GM23248 (cell line): ENCODE measurements around the gene TBC1D10A. TPM values are rescaled to one million over a fixed set of nuclear protein-coding genes. Genes with fewer than 3 reads are reported as not detected.

Experiments
- DNase-seq: peaks from one replicate; pipeline ENCODE4 v3.0.0-alpha.2; 2015
- H2AFZ ChIP-seq: fragments of 200-600 bp; sonication (generic); 2 replicates; pipeline ENCODE4 v1.6.1; 2016; ENCODE audit warnings: antibody characterized with exemption
- H3F3A ChIP-seq: fragments of 200-600 bp; sonication (generic); 2 replicates; pipeline ENCODE4 v1.6.1; 2016; ENCODE audit warnings: mild to moderate bottlenecking, antibody characterized with exemption, mixed run types; ENCODE audit not compliant: insufficient read depth
- H3K27ac ChIP-seq: fragments of 200-600 bp; sonication (generic); 2 replicates; pipeline ENCODE4 v1.5.1; 2016; ENCODE audit warnings: mild to moderate bottlenecking
- H3K27me3 ChIP-seq: fragments of 200-600 bp; sonication (generic); replicated peaks from 2 replicates; pipeline ENCODE4 v1.6.1; 2016; ENCODE audit warnings: mild to moderate bottlenecking; ENCODE audit not compliant: insufficient read depth
- H3K36me3 ChIP-seq: fragments of 200-600 bp; sonication (generic); 2 replicates; pipeline ENCODE4 v1.6.1; 2016; ENCODE audit warnings: low read depth, mild to moderate bottlenecking
- H3K4me1 ChIP-seq: fragments of 200-600 bp; sonication (generic); 2 replicates; pipeline ENCODE4 v1.6.1; 2016; ENCODE audit warnings: mild to moderate bottlenecking; ENCODE audit not compliant: insufficient read depth
- H3K4me2 ChIP-seq: fragments of 200-600 bp; sonication (generic); one replicate; pipeline ENCODE4 v1.6.1; 2016; ENCODE audit warnings: mild to moderate bottlenecking; ENCODE audit not compliant: unreplicated experiment
- H3K4me3 ChIP-seq: fragments of 200-600 bp; sonication (generic); 2 replicates; pipeline ENCODE4 v1.5.1; 2016; ENCODE audit warnings: mild to moderate bottlenecking
- H3K79me2 ChIP-seq: fragments of 200-600 bp; sonication (generic); 2 replicates; pipeline ENCODE4 v1.6.1; 2016; ENCODE audit warnings: mild to moderate bottlenecking; ENCODE audit not compliant: insufficient read depth
- H3K9ac ChIP-seq: fragments of 200-600 bp; sonication (generic); 2 replicates; pipeline ENCODE4 v1.6.1; 2016; ENCODE audit warnings: mild to moderate bottlenecking
- H3K9me2 ChIP-seq: fragments of 200-600 bp; sonication (generic); 2 replicates; pipeline ENCODE4 v1.6.1; 2016; ENCODE audit warnings: mixed run types, mild to moderate bottlenecking, moderate library complexity; ENCODE audit not compliant: insufficient read depth
- H3K9me3 ChIP-seq: fragments of 200-600 bp; sonication (generic); one replicate; pipeline ENCODE4 v1.6.1; 2017; ENCODE audit warnings: low read depth
- H4K20me1 ChIP-seq: fragments of 200-600 bp; sonication (generic); 2 replicates; pipeline ENCODE4 v1.6.0; 2016; ENCODE audit not compliant: insufficient read depth
- EZH2 ChIP-seq: fragments of 200-600 bp; sonication (generic); IDR thresholded peaks from 2 replicates; pipeline ENCODE4 v1.6.1; 2018; ENCODE audit warnings: antibody characterized with exemption, mild to moderate bottlenecking; ENCODE audit not compliant: insufficient read depth, poor library complexity, severe bottlenecking
- EZH2phosphoT487 ChIP-seq: fragments of 200-600 bp; sonication (generic); IDR thresholded peaks from 2 replicates; pipeline ENCODE4 v1.6.1; 2018; ENCODE audit warnings: antibody characterized with exemption, moderate library complexity, mild to moderate bottlenecking, low read depth; ENCODE audit not compliant: insufficient read depth
- WGBS, 2 experiments: methylation state at CpG; one replicate each; pipeline ENCODE4 v1.1.6; 2015 to 2017; ENCODE audit warnings: low lambda C conversion rate in 2 of 2, low coverage in 1 of 2; ENCODE audit errors: missing lambda C conversion rate in 2 of 2; 5-methylcytosine and 5-hydroxymethylcytosine counted together
- in situ Hi-C: fragments of 300-500 bp; cut with MboI; formaldehyde crosslinking; loops from 2 replicates; pipeline ENCODE4 v1.15.0; 2020
- polyA plus RNA-seq: library from polyadenylated mRNA; unstranded; fragments of >200 nt; fragmentation: Nextera tagmentation; extraction: Ambion mirVana; gene quantifications from 2 replicates; pipeline ENCODE4 v1.2.1, GENCODE V29; 2016
- total RNA-seq: library from RNA; depleted of rRNA; stranded (reverse); fragments of >200 nt; shearing (Covaris generic); gene quantifications from 2 replicates; pipeline ENCODE4 v1.2.3, GENCODE V29; 2014

Gene TBC1D10A
- total and polyA plus RNA-seq, 2 experiments from 2014 or later, result 16.9 to 21.9 TPM

DNA sequence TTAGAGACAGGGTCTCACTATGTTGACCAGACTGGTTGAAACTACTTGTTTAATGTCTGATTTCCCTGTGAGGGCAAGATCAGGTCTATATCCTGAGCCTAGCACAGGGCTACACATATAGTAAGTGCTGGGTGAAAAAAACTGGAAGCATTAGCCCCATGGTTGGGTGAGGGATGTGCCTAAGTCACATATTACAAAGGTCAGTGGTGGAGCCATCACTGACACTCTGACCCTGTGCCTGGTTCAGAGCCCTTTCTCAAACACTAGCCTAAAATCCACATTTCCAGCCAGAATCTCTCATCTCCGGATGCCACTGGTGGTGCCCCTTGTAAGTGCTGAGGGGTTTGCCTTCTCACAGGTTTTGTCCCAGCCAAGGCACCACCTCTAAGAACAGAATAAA lies 9.0 kb downstream of the TBC1D10A start:
- no peak overlapping the region for H3K9ac ChIP-seq
- peaks cover 93% of the 10 kb centered on the region for H3K79me2 ChIP-seq
- peaks cover 4% of the 10 kb centered on the region for H3K4me1 ChIP-seq
- no peaks in the 10 kb centered on the region for H3K9me2 ChIP-seq
- TF ChIP-seq EZH2, result no peak
- no peak for TF ChIP-seq EZH2phosphoT487
- no peak for DNase-seq
- H3F3A ChIP-seq, result peaks cover 8% of the 10 kb centered on the region; the same call in 1 of the 2 replicates
- peaks cover 1% of the 10 kb centered on the region for H4K20me1 ChIP-seq
- no peaks in the 10 kb centered on the region for H3K9me3 ChIP-seq
- H3K27me3 ChIP-seq, result no peaks in the 10 kb centered on the region
- no peak overlapping the region for H3K27ac ChIP-seq
- H3K4me3 ChIP-seq, result no peak overlapping the region
- in situ Hi-C loops, result no loop called here
- no peaks in the 10 kb centered on the region for H3K36me3 ChIP-seq
- WGBS, 2 experiments, result 86 to 88% methylated on average over 1 of the region's 1 CpG
- no peak overlapping the region for H2AFZ ChIP-seq
- no peak overlapping the region for H3K4me2 ChIP-seq

- H3K79me2 ChIP-seq, result peaks cover 81% of the 10 kb centered on the region
- in situ Hi-C loops, result no loop called here
- no peaks in the 10 kb centered on the region for H3K36me3 ChIP-seq
- peaks cover 23% of the 10 kb centered on the region for H3F3A ChIP-seq
- H3K27me3 ChIP-seq, result no peaks in the 10 kb centered on the region
- H4K20me1 ChIP-seq, result peaks cover 5% of the 10 kb centered on the region
- peaks cover 19% of the 10 kb centered on the region for H3K4me1 ChIP-seq
- H3K4me2 ChIP-seq, result no peak overlapping the region
- no peak for DNase-seq
- no peak overlapping the region for H3K4me3 ChIP-seq
- no peak overlapping the region for H3K9ac ChIP-seq
- H2AFZ ChIP-seq, result no peak overlapping the region
- no peak for TF ChIP-seq EZH2
- H3K9me3 ChIP-seq, result no peaks in the 10 kb centered on the region
- 77% methylated on average over 2 of the region's 2 CpGs for WGBS, 2 experiments
- H3K9me2 ChIP-seq, result no peaks in the 10 kb centered on the region
- no peak overlapping the region for H3K27ac ChIP-seq
These were observed 10.7 kb downstream of the TBC1D10A start for GRCh38 chr22:30315962-30316576.

DNA sequence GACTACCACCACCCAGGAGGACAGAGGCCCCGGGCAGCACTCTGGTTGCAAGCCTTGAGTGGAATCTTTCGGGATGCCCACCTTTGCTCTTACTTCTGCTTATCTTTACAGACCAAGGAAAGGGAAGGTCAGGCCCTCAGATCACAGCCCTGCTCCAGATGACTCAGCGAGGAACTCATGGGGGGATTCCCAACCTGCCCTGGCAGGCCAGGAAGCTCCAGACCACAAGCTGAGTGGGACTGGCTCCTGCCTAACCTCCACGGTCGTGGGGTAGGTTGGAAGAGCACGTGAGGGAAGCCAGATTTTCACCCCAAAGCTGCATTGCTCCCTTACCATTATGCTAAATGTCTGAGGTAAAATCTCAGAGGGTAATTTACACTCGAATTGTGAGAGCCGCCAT lies 11.8 kb downstream of the TBC1D10A start:
- no peak overlapping the region for H3K9ac ChIP-seq
- no peak overlapping the region for H3K4me3 ChIP-seq
- TF ChIP-seq EZH2 (no peak), EZH2phosphoT487 (no peak)
- peaks cover 31% of the 10 kb centered on the region for H3K4me1 ChIP-seq
- no peaks in the 10 kb centered on the region for H3K9me2 ChIP-seq
- H4K20me1 ChIP-seq, result peaks cover 10% of the 10 kb centered on the region
- peaks cover 34% of the 10 kb centered on the region for H3F3A ChIP-seq
- no peaks in the 10 kb centered on the region for H3K9me3 ChIP-seq
- in situ Hi-C loops, result no loop called here
- 87% methylated on average over 8 of the region's 8 CpGs for WGBS, 2 experiments
- no peak overlapping the region for H3K4me2 ChIP-seq
- no peak for DNase-seq
- peaks cover 79% of the 10 kb centered on the region for H3K79me2 ChIP-seq
- no peaks in the 10 kb centered on the region for H3K27me3 ChIP-seq
- H3K36me3 ChIP-seq, result no peaks in the 10 kb centered on the region
- H2AFZ ChIP-seq, result no peak overlapping the region
- H3K27ac ChIP-seq, result no peak overlapping the region

GRCh38 chr22:30313527-30314363 lies 13.0 kb downstream of the TBC1D10A start:
- WGBS, 2 experiments, result 76 to 84% methylated on average over 5 to 8 of the region's 8 CpGs
- H2AFZ ChIP-seq, result no peak overlapping the region
- H3K79me2 ChIP-seq, result peaks cover 79% of the 10 kb centered on the region
- in situ Hi-C loops, result no loop called here
- no peak for DNase-seq
- no peak overlapping the region for H3K9ac ChIP-seq
- no peak overlapping the region for H3K4me2 ChIP-seq
- H3K27me3 ChIP-seq, result no peaks in the 10 kb centered on the region
- TF ChIP-seq EZH2 (no peak), EZH2phosphoT487 (no peak)
- H3K27ac ChIP-seq, result no peak overlapping the region
- no peaks in the 10 kb centered on the region for H3K36me3 ChIP-seq
- H3K4me3 ChIP-seq, result no peak overlapping the region
- H4K20me1 ChIP-seq, result peaks cover 10% of the 10 kb centered on the region
- no peaks in the 10 kb centered on the region for H3K9me2 ChIP-seq
- peaks cover 41% of the 10 kb centered on the region for H3K4me1 ChIP-seq
- H3K9me3 ChIP-seq, result no peaks in the 10 kb centered on the region
- peaks cover 39% of the 10 kb centered on the region for H3F3A ChIP-seq
